Heart left ventricle (tissue), 16 donors: ENCODE measurements around the gene HCFC2. TPM values are rescaled to one million over a fixed set of nuclear protein-coding genes. Genes with fewer than 3 reads are reported as not detected.
"Not testable (repeated sequence)": the region's sequence is repeated elsewhere in the genome, so short reads cannot be mapped to it uniquely, and the experiment has no call there.

Experiments used
- ATAC-seq, 4 donors: fragments of 200-7000 bp; cut with Tn5 transposase; one replicate each; pipeline ENCODE4 v1.9.1; 2020 to 2022; ENCODE audit warnings: moderate library complexity in 4 of 4, mild to moderate bottlenecking in 3 of 4, moderate number of reproducible peaks in 1 of 4
- DNase-seq, 5 donors: peaks; one replicate each; pipeline ENCODE4 v3.0.0-alpha.2; 2020
- H3K27ac ChIP-seq, 12 donors: fragments of 200-600 bp; sonication (generic) in 4 of 12; one replicate each; pipeline versions ENCODE4 v1.5.0 to v1.8.0; 2016 to 2022; ENCODE audit warnings: mild to moderate bottlenecking in 2 of 12
- H3K27me3 ChIP-seq, 9 donors: fragments of 200-600 bp; sonication (generic) in 2 of 9; one replicate each; pipeline versions ENCODE4 v1.5.1 to v1.8.0; 2016 to 2022; ENCODE audit warnings: mild to moderate bottlenecking in 3 of 9
- H3K36me3 ChIP-seq, 9 donors: fragments of 200-600 bp; sonication (generic) in 2 of 9; one replicate each; pipeline versions ENCODE4 v1.5.0 to v1.8.0; 2018 to 2022; ENCODE audit warnings: mild to moderate bottlenecking in 2 of 9
- H3K4me1 ChIP-seq, 12 donors: fragments of 200-600 bp; sonication (generic) in 4 of 12; one replicate each; pipeline versions ENCODE4 v1.5.0 to v1.8.0; 2016 to 2022; ENCODE audit warnings: mild to moderate bottlenecking in 3 of 12
- H3K4me3 ChIP-seq, 12 donors: fragments of 200-600 bp; sonication (generic) in 4 of 12; one replicate each; pipeline versions ENCODE4 v1.5.0 to v1.8.0; 2017 to 2022; ENCODE audit warnings: mild to moderate bottlenecking in 9 of 12, moderate library complexity in 4 of 12
- H3K9me3 ChIP-seq, 12 donors: fragments of 200-600 bp; sonication (generic) in 4 of 12; one replicate each; pipeline versions ENCODE4 v1.5.0 to v1.8.0; 2016 to 2022; ENCODE audit warnings: mild to moderate bottlenecking in 1 of 12
- POLR2A ChIP-seq, 2 donors: fragments of 450-650 bp; IDR thresholded peaks; one replicate each; pipeline ENCODE4 v1.6.1; 2017; ENCODE audit warnings: antibody characterized with exemption in 2 of 2, mild to moderate bottlenecking in 2 of 2, moderate library complexity in 2 of 2
- WGBS, 4 donors: extraction: QIAGEN DNeasy Blood & Tissue Kit in 2 of 4; methylation state at CpG; one replicate each; pipeline versions ENCODE4 v1.1.5 to v1.1.7; 2013 to 2018; 5-methylcytosine and 5-hydroxymethylcytosine counted together
- intact Hi-C, 10 donors: fragments of 100-400 bp; cut with DNase I; formaldehyde crosslinking; loops; one replicate each; pipeline versions ENCODE4 v1.11.1 to v1.14.2; 2022
- long read RNA-seq, 3 donors: library from polyadenylated mRNA; unstranded; transcript quantifications; one replicate each; pipeline ENCODE4 v2.0.0, GENCODE V29; 2020 to 2021
- polyA plus RNA-seq, 2 donors: library from polyadenylated mRNA; stranded (reverse); fragments of 200-250 nt; gene quantifications; one replicate each; pipeline ENCODE4 v1.2.3, GENCODE V29; 2013
- total RNA-seq, 9 donors: library from RNA; depleted of rRNA in 2 of 9; stranded (reverse); fragments of >200 nt in 2 of 9; fragmentation: NEBNext Ultra II Directional in 3 of 9; extraction: Animal tissue kit (Norgen Biotek cat#: 25700) in 3 of 9; gene quantifications; one replicate each; pipeline versions ENCODE4 v1.1.0 to v1.2.4, GENCODE V29; 2016 to 2023
- TF ChIP-seq, protein P1 (sequence below), 12 donors: fragments of 200-600 bp; sonication (generic) in 4 of 12; IDR thresholded peaks; one replicate each; pipeline versions ENCODE4 v1.5.0 to v1.8.0; 2018 to 2022; ENCODE audit warnings: antibody characterized with exemption in 12 of 12, mild to moderate bottlenecking in 5 of 12
- donor health status: ischemic (EF 13 %, LVEDD 7.1; RV severe dilation, severe dysfunction).
- donor health status: healthy with polysubstance abuse.
- donor health status: DM: no; HTN: yes; CAD: no.
- donor health status: DM: no; HTN: no; CAD: no.
- donor health status: ischemic (EF 25% LVEDD 6.9; RV normal size, moderate dysfunction).
- donor health status: ischemic (EF 25% LVEDD 5.7; RV mildly dilated, moderate dysfunction).
- donor health status: healthy.
- donor health status: DM: yes; HTN: yes; CAD: no.
- donor health status: ischemic (EF 35%, LVEDD 5.7; RV mildly dilated, moderate dysfunction).
- donor health status: nonischemic (EF 11% LVEDD 7.7; RV severe dilation, severe dysfunction).
- donor health status: DM: yes; HTN: yes; CAD: no.
- donor health status: PGD.
- donor health status: ischemic (EF 29% LVEDD 5.4; RV normal size, mild dysfunction).
- donor health status: nonischemic (EF 23%, LVEDD 6.1; RV moderate dilation, normal function).

HCFC2 gene
- total RNA-seq (10 to 100 TPM in 4 of 9 donors, 1 to 10 TPM in 5; 7.1 to 14.0 (median 9.3) TPM), polyA plus RNA-seq (1 to 10 TPM; 4.8 to 8.6 TPM)
- long read RNA-seq, donor 1, full-length matches to known transcripts, result 4 of 9 reads
- long read RNA-seq, donor 1, partial matches to known transcripts, result 2 of 9 reads
- long read RNA-seq, donor 1, other reads (novel, unspliced or antisense), result 3 of 9 reads
- long read RNA-seq, donor 2, full-length matches to known transcripts, result 3 of 3 reads
- long read RNA-seq, donor 2, partial matches to known transcripts, result 0 of 3 reads
- long read RNA-seq, donor 2, other reads (novel, unspliced or antisense), result 0 of 3 reads
- long read RNA-seq, donor 3, full-length matches to known transcripts, result 2 of 6 reads
- long read RNA-seq, donor 3, partial matches to known transcripts, result 0 of 6 reads
- long read RNA-seq, donor 3, other reads (novel, unspliced or antisense), result 4 of 6 reads

DNA sequence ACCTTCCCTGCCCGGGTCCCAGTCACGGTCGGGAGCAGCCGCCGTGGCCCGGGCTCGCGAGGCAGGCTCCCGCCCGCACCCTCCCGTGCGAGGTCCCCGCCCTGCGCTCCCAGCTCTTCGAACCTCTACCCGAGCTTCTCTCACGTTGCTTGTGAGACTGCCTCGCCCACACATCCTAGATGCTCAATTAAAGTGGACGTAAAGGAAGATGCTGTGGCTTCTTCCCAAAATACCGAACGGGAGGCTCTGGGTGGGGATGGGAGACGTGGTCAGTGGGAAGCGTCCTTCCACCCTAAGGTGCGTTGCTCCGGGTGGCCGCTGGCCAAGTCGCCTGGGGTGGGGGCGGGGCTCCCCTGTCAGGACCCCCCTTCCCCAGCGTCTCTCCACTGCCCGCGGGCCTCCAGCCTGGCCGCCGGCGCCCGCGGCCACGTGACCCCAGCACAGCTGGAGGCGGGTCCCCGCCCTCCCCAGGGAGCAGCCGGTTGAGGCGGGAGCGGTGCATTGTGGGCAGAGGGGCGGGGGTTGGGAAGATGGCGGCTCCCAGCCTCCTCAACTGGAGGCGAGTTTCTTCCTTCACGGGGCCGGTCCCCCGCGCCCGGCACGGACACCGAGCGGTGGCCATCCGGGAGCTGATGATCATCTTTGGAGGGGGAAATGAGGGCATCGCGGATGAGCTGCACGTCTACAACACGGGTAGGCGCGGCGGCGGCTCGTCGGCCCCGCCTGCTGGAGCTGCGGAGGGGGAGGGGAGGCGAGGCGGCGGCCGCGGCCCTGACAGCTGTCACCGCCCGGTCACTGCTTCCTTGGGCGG lies at the start of gene HCFC2:
Gene HCFC2 (plus strand): TSS at position 501 of the 811 bp plus-strand sequence. CDS start 30 bp downstream, at position 531.
- peak; percentile 98 to 99 (median 99) for ATAC-seq
- Histone ChIP-seq H3K27me3 (no peaks in the 10 kb centered on the region), H3K4me1 (peaks cover 0 to 31% (median 21%) of the 10 kb centered on the region in 12 donors), H3K27ac (peak within 1 kb of the TSS; percentile 78 to 95 (median 88)), H3K9me3 (no peaks in the 10 kb centered on the region), H3K36me3 (peaks cover 0 to 29% (median 21%) of the 10 kb centered on the region in 9 donors), H3K4me3 (peak within 1 kb of the TSS; percentile 66 to 99 (median 89))
- intact Hi-C loops, result loop anchor here in 6 of 10 donors (2.0 to 10.0 kb wide), 7 partner anchors 43 to 133 kb away; partner anchors contain the start of genes TDG (in 4 of the 6) and HSP90B1 (in 1 of the 6)
- TF ChIP-seq, protein P1, sequence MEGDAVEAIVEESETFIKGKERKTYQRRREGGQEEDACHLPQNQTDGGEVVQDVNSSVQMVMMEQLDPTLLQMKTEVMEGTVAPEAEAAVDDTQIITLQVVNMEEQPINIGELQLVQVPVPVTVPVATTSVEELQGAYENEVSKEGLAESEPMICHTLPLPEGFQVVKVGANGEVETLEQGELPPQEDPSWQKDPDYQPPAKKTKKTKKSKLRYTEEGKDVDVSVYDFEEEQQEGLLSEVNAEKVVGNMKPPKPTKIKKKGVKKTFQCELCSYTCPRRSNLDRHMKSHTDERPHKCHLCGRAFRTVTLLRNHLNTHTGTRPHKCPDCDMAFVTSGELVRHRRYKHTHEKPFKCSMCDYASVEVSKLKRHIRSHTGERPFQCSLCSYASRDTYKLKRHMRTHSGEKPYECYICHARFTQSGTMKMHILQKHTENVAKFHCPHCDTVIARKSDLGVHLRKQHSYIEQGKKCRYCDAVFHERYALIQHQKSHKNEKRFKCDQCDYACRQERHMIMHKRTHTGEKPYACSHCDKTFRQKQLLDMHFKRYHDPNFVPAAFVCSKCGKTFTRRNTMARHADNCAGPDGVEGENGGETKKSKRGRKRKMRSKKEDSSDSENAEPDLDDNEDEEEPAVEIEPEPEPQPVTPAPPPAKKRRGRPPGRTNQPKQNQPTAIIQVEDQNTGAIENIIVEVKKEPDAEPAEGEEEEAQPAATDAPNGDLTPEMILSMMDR (IDR thresholded peaks at IDR 0.05), result peak in 1 of 12 donors; percentile 8
- TF ChIP-seq POLR2A (IDR thresholded peaks at IDR 0.05), result peak in 1 of 2 donors; percentile 62
- 0 to 1% (median 0%) methylated on average over 24 to 74 of the region's 74 CpGs for WGBS, 4 donors
- peak; percentile 93 to 96 (median 95) for DNase-seq

DNA sequence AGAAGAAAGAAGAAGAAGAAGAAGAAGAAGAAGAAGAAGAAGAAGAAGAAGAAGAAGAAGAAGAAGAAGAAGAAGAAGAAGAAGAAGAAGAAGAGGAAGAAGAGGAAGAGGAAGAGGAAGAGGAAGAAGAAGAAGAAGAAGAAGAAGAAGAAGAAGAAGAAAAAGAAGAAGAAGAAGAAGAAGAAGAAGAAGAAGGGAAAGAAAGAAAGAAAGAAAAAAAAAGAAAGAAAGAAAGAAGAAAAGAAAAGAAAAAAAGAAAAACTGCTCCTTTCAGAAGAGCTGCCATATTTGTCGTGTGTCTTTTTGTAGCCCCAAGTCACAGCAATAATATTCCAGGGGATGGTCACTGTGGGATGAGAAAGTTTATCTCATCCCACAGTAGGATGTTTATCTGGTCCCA lies 42.5 kb upstream of the HCFC2 start:
- H3K36me3 ChIP-seq, H3K27ac ChIP-seq, intact Hi-C loops, ATAC-seq, H3K27me3 ChIP-seq, H3K4me1 ChIP-seq, H3K4me3 ChIP-seq, DNase-seq: not testable (repeated sequence)
- H3K9me3 ChIP-seq, result peaks cover 0 to 13% (median 0%) of the 10 kb centered on the region in 12 donors
- 81 to 88% (median 87%) methylated on average over 1 of the region's 1 CpG for WGBS, 4 donors

DNA sequence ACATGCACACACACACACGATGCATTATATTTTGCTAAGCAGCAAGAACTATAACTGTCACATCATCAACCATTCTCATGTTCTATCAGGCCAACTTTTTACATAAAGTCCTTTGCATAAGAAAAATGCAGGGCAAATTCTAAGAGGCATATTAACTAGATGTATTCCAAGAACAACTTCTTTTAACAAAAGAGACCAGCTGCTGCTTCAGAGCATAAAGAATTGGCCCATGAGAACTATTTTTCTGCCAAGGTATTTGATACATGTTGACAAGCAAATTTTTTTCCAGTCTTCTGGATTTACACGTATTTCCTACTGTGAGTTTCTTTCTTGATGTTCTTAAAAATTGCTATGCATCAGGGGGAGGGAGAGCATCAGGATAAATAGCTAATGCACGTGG lies 41.5 kb upstream of the HCFC2 start:
- H3K9me3 ChIP-seq, result peaks cover 0 to 13% (median 0%) of the 10 kb centered on the region in 12 donors
- intact Hi-C loops, result no loop called here
- H3K27ac ChIP-seq, result no peak overlapping the region
- no peak for DNase-seq
- no peaks in the 10 kb centered on the region for H3K27me3 ChIP-seq
- no peak overlapping the region for H3K4me3 ChIP-seq
- 56 to 68% (median 66%) methylated on average over 3 of the region's 3 CpGs for WGBS, 4 donors
- H3K36me3 ChIP-seq, result no peaks in the 10 kb centered on the region
- no peak for ATAC-seq
- peaks cover 0 to 15% (median 6%) of the 10 kb centered on the region in 12 donors for H3K4me1 ChIP-seq
- TF ChIP-seq POLR2A (IDR thresholded peaks at IDR 0.05), result no peak
- TF ChIP-seq, protein P1 (IDR thresholded peaks at IDR 0.05), result no peak

DNA sequence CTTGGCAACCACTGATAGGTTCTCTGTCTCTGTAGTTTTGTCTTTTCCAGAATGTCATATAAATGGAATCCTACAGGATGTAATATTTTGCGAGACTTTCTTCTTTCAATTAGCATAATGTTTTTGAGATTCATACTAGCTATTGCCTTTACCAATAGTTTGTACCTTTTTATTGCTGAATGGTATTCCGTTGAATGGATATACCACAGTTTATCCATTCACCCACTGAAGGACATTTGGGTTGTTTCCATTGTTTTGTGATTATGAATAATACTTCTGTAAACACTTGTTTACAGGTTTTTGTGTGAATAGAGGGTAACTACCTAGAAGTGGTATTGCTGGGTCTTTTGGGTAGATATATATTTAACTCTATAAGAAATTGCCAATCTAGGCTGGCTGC lies 40.6 kb upstream of the HCFC2 start:
- 47 to 74% (median 69%) methylated on average over 2 of the region's 2 CpGs for WGBS, 4 donors
- Histone ChIP-seq H3K9me3 (peaks cover 0 to 13% (median 0%) of the 10 kb centered on the region in 12 donors), H3K36me3 (no peaks in the 10 kb centered on the region), H3K27me3 (no peaks in the 10 kb centered on the region), H3K27ac (no peak overlapping the region), H3K4me1 (peaks cover 0 to 18% (median 6%) of the 10 kb centered on the region in 12 donors), H3K4me3 (no peak overlapping the region)
- intact Hi-C loops, result no loop called here
- no peak for ATAC-seq
- TF ChIP-seq, protein P1 (IDR thresholded peaks at IDR 0.05), result no peak
- no peak for TF ChIP-seq POLR2A (IDR thresholded peaks at IDR 0.05)
- no peak for DNase-seq
